Inferior parietal cortex (tissue), 1 donor: ENCODE measurements around the gene OIP5.

ENCODE experiments used
- DNase-seq: peaks from one replicate; pipeline ENCODE4 v3.0.0-alpha.2; 2016; ENCODE audit errors: extremely low spot score

Gene OIP5

DNA sequence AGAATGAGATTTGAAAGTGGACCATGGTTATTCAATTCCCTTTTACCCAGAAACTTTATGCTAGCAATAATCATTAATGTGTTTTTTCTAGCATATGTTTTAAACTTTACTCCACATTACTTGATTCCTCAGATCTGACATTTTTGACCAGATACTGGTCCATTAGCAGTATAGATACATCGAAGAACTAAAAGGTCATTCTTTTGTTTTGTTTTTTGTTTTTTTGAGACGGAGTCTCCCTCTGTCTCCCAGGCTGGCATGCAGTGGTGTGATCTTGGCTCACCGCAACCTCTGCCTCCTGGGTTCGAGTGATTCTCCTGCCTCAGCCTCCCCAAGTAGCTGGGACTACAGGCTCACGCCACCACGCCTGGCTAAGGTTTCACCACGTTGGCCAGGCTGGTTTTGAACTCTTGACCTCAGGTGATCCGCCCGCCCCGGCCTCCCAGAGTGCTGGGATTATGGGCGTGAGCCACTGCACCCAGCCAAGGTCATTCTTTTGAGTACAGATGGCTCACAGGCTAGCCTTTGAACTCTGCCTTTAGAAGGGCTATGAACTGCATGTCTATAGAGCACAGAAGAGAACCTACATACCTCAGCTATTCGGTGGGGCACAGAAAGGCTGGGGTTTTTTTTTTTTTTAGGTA, 72.7 kb downstream of the OIP5 start:
- no peak for DNase-seq
